Activated T-helper 2 cell treated with anti-CD3 and anti-CD28 coated beads, Interferon-gamma antibody, Interleukin-2, Interleukin-4, amounts not matched to agents 10 μg/mL and 5 μg/mL and 100 μg/mL, durations not matched to agents 14 hours and 24 hours and 36 hours (primary cell): ENCODE data around the gene GPR139. TPM values are rescaled to one million over a fixed set of nuclear protein-coding genes. Genes with fewer than 3 reads are reported as not detected.

ENCODE experiments used
- DNase-seq: peaks from one replicate; pipeline ENCODE4 v3.0.0; 2021; ENCODE audit warnings: low spot score
- H3K27ac Mint-ChIP-seq: one replicate; pipeline ENCODE4 v1.8.0; 2021; ENCODE audit warnings: mixed read lengths
- H3K27me3 Mint-ChIP-seq: one replicate; pipeline ENCODE4 v1.8.0; 2021; ENCODE audit warnings: low read depth, mixed read lengths
- H3K36me3 Mint-ChIP-seq: one replicate; pipeline ENCODE4 v1.8.0; 2021; ENCODE audit warnings: low read depth, mixed read lengths
- H3K4me1 Mint-ChIP-seq: one replicate; pipeline ENCODE4 v1.8.0; 2021; ENCODE audit warnings: low read depth, mixed read lengths
- H3K4me3 Mint-ChIP-seq: one replicate; pipeline ENCODE4 v1.8.0; 2021; ENCODE audit warnings: low read depth, mild to moderate bottlenecking, moderate library complexity, mixed read lengths
- H3K9me3 Mint-ChIP-seq: one replicate; pipeline ENCODE4 v1.8.0; 2021; ENCODE audit warnings: mixed read lengths
- intact Hi-C: fragments of 100-400 bp; cut with micrococcal nuclease; formaldehyde crosslinking; loops from one replicate; pipeline ENCODE4 v1.15.1; 2023
- total RNA-seq: library from RNA; stranded (reverse); gene quantifications from 2 replicates; pipeline ENCODE4 v1.2.3, GENCODE V29; 2022

Gene GPR139
- total RNA-seq, 1 donor from 2014 or later, result not detected

DNA sequence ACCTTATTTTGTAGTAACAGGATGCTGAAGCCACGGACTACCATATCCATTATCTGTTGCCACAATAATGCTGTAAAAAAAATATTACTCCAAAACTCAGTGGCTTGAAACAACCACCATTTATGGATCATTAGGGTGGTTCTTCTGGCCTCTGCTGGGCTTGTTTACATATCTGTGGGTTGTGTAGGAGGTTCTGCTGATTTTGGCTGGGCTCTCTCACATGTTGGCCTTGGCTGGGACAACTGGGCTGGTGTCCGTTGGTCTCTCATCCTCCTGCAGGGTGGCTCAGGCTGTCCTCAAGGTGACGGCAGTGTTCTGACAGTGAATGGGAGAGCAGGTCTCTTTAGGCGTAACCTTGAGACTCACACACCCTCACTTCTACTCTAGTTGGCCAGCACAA is 76.0 kb downstream of the GPR139 start:
- Mint-ChIP-seq H3K27me3 (no peaks in the 10 kb centered on the region), H3K4me1 (no peaks in the 10 kb centered on the region), H3K27ac (no peak overlapping the region), H3K36me3 (no peaks in the 10 kb centered on the region), H3K9me3 (no peaks in the 10 kb centered on the region), H3K4me3 (no peak overlapping the region)
- no peak for DNase-seq
- intact Hi-C loops, result no loop called here

DNA sequence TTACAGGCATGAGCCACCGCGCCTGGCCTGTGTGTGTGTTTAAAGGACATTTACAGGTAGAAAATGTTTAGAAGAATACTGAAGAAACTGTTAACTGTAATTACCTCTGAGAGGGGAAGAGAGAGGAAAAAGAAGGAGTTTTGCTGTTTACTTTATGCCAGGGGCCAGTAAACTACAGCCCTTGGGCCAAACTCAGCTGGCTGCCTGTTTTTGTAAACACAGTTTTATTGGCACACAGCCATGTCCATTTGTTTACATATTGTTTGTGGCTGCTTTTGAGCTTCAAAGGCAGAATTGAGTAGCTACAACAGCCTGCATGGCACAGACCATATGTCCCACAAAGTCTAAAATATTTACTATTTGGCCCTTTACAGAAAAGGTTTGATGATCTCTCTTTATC is 76.4 kb downstream of the GPR139 start:
- H3K4me3 Mint-ChIP-seq, result no peak overlapping the region
- no peaks in the 10 kb centered on the region for H3K36me3 Mint-ChIP-seq
- intact Hi-C loops, result no loop called here
- no peak for DNase-seq
- H3K27me3 Mint-ChIP-seq, result no peaks in the 10 kb centered on the region
- H3K4me1 Mint-ChIP-seq, result no peaks in the 10 kb centered on the region
- H3K9me3 Mint-ChIP-seq, result no peaks in the 10 kb centered on the region
- H3K27ac Mint-ChIP-seq, result no peak overlapping the region

DNA sequence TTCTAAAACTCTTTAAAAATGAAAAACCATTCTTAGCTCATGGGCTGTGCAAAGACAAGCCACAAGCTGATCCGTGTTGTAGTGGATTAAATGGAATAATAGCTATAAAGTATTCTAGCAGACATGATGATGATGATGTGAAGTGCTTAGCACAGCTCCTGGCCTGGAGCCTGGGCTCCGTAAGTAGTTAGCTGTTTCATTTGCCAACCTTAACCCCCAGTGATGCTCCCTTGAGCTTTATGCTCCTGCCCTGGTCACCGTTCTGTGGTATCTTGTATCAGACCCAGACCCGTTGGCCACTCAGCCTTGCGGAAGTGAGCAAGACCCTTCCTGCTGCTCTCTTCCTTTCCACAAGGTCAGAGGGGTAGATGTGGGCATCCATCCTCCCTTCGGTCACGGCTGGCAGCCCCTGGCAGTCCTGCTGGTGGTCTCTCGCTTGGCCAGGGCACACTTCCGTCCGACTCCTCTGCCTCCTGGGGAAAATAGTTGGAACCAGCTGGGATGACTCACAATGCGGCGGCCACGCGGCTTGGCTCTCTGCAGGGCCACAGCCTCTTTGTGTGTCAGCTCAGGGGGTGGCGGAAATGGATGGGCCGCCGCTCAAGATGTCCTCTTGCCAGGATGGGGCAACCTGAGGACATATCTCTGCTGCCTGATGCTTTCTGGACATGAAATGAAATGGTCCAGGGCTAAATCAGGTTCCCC is 79.1 kb downstream of the GPR139 start:
- intact Hi-C loops, result no loop called here
- H3K27me3 Mint-ChIP-seq, result no peaks in the 10 kb centered on the region
- no peak for DNase-seq
- no peaks in the 10 kb centered on the region for H3K4me1 Mint-ChIP-seq
- H3K36me3 Mint-ChIP-seq, result no peaks in the 10 kb centered on the region
- H3K27ac Mint-ChIP-seq, result no peak overlapping the region
- no peaks in the 10 kb centered on the region for H3K9me3 Mint-ChIP-seq
- no peak overlapping the region for H3K4me3 Mint-ChIP-seq

DNA sequence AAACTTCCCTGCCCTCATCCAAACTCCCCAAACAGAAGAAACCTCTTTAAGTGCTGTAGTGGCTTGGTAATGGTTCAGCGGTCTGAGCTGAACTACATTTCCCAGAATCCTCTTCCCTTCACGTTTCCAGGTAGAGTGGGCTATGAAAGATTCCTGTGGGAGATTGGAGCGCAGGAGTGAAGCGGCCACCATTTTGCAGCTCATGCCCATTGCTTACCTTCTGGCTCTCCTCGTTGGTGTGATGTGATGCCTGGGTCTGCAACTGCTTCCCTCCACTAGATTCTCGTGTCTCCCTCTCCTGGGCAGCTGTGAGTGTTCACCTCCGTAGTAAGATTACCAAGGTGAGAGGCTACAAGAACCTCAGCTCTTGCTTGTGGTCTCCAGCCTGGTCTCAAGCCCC is 82.1 kb downstream of the GPR139 start:
- Mint-ChIP-seq H3K27ac (no peak overlapping the region), H3K4me1 (no peaks in the 10 kb centered on the region), H3K36me3 (no peaks in the 10 kb centered on the region), H3K27me3 (no peaks in the 10 kb centered on the region), H3K9me3 (no peaks in the 10 kb centered on the region), H3K4me3 (no peak overlapping the region)
- intact Hi-C loops, result no loop called here
- no peak for DNase-seq

DNA sequence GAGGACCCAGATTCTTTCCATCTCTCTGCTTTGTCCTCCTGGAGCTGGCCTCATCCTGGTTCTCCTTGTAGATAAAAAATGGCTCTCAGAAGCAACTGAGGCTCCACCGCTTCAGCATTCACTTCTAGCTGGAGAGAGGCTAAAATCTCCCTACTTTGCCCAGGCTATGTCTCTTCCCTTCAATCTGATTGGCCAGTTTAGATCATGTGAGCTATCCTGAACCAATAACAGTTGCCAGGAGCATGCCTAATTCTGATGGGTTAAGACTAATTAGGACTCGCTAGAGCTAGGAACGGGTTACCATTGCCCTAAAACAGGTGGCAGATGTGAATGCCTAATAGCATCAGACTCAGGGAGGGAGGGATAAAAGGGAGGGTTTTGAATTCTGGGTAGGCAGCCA is 89.6 kb downstream of the GPR139 start:
- intact Hi-C loops, result no loop called here
- Mint-ChIP-seq H3K27ac (no peak overlapping the region), H3K27me3 (no peaks in the 10 kb centered on the region), H3K9me3 (no peaks in the 10 kb centered on the region), H3K4me3 (no peak overlapping the region), H3K36me3 (no peaks in the 10 kb centered on the region), H3K4me1 (no peaks in the 10 kb centered on the region)
- no peak for DNase-seq

Other genes with a start within 250 kb of the GPR139 start
- gene GPRC5B, start 189.0 kb downstream of the GPR139 start, total RNA-seq, result not detected in 2 replicates